ENCODE data around the gene KAT14.
A peak's percentile ranks its signal among the peaks of the same experiment; 100 is the strongest.
"Not testable (repeated sequence)": the region's sequence is repeated elsewhere in the genome, so short reads cannot be mapped to it uniquely, and the experiment has no call there.

Gene KAT14

DNA sequence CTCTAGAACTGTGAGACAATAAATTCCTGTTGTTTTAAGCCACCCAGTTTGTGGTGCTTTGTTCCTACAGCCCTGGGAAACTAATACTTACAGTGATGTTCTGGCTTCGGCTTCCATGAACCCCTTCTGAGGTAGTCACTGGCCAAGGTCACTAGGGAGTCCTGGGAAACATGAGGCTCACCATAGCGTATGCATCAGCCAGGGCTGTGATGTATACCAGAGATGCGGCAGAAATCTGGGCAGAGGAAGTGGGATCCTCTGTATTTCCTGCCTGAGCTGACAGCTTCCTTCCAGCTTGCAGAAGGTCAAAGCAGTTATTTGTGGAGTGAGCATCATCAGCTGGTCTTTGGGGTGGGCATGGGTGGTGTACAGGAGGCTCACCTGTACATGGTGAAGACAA, 27.9 kb downstream of the KAT14 start:
- no peak for DNase-seq

GRCh38 chr20:18166241-18166881, 28.7 kb downstream of the KAT14 start:
- DNase-seq: no peak

GRCh38 chr20:18166950-18167349, 29.3 kb downstream of the KAT14 start:
- no peak for DNase-seq

GRCh38 chr20:18172379-18172778, 34.7 kb downstream of the KAT14 start:
- no peak for DNase-seq

- no peak for DNase-seq
Observed at GRCh38 chr20:18174906-18175683, 37.4 kb downstream of the KAT14 start.

DNA sequence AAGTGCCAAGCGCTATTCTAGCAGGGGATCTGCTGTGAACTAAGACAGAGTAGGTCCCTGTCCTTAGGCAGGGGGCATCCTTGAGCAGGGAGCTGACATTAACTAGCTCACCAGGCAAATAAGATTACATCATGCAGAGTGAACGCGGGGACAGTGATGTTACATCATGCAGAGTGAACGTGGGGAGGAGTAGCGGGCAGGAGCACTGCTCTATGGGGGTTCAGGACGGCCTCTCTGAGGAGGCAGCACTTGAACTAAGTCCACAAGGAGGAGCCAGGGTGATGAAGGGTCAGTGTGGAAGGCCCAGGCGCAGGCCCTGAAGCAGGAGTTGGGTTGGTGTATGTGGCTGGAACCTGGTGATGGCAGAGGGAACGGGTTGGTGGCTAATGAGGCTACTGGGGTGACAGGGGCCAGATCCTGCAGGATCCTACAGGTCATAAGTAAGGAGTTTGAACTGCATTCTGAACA, 38.7 kb downstream of the KAT14 start:
- DNase-seq: no peak

DNA sequence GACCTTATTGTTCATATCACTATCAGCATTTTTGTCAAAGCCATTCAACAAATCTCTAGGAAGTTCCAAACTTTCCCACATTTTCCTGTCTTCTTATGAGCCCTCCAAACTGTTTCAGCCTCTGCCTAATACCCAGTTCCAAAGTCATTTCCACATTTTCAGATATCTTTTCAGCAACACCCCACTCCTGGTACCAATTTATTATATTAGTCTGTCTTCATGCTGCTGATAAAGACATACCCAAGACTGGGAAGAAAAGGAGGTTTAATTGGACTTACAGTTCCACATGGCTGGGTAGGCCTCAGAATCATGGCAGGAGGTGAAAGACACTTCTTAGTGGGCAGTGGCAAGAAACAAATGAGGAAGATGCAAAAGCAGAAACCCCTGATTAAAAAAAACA, 42.7 kb downstream of the KAT14 start:
- not testable (repeated sequence) for DNase-seq

GRCh38 chr20:18180815-18181214, 43.2 kb downstream of the KAT14 start:
- DNase-seq: no peak

DNA sequence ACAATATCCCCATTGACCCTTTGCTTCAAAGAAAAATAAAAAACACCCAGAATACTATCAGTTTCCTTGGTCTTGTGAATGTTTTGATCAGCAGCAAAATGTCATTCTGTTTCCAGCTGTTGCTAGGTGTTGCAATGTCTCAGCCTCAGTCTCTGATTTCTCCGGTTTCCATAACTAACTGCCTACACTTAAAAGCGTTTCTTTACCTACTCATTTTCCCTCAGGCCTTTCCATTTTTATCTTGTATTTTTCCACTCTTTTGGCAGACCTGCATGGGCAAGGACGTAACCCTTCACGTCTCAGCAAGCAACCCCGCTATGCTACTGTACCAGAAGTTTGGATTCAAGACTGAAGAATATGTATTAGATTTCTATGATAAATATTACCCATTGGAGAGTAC, 49.4 kb downstream of the KAT14 start:
- no peak for DNase-seq

DNA sequence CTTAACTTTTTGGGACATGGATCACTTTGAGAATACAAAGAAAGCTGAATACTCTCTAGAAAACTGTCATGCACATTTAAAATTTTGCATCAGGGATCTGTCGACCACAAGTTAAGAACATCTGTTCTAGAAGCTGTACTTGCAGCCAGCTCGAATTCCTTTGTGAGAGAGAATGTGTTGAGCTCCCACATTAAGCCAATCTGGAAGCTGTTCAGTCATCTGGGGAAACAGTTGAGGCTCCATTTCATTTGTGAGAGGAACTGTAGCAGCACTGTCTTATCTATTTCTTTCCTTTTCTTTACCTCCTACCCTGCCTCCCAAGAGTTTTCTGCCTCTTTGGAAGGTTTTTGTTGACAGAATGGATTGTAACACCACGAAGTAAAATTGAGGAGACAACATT, 50.8 kb downstream of the KAT14 start:
- peak; percentile 34 for DNase-seq

GRCh38 chr20:18190338-18191233, 52.9 kb downstream of the KAT14 start:
- no peak for DNase-seq

- DNase-seq: no peak
Observed at GRCh38 chr20:18191306-18191705, 53.6 kb downstream of the KAT14 start.

DNA sequence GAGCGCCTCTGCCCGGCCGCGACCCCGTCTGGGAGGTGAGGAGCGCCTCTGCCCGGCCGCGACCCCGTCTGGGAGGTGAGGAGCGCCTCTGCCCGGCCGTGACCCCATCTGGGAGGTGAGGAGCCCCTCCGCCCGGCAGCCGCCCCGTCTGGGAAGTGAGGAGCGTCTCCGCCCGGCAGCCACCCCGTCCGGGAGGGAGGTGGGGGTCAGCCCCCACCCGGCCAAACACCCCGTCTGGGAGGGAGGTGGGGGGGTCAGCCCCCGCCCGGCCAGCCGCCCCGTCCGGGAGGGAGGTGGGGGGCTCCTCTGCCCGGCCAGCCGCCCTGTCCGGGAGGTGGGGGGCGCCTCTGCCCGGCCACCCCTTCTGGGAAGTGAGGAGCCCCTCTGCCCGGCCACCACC, 56.8 kb downstream of the KAT14 start:
- not testable (repeated sequence) for DNase-seq

GRCh38 chr20:18195931-18196330, 58.3 kb downstream of the KAT14 start:
- no peak for DNase-seq

GRCh38 chr20:18197382-18198070, 59.9 kb downstream of the KAT14 start:
- no peak for DNase-seq

- DNase-seq: no peak
Observed at GRCh38 chr20:18202966-18203365, 65.3 kb downstream of the KAT14 start.

DNA sequence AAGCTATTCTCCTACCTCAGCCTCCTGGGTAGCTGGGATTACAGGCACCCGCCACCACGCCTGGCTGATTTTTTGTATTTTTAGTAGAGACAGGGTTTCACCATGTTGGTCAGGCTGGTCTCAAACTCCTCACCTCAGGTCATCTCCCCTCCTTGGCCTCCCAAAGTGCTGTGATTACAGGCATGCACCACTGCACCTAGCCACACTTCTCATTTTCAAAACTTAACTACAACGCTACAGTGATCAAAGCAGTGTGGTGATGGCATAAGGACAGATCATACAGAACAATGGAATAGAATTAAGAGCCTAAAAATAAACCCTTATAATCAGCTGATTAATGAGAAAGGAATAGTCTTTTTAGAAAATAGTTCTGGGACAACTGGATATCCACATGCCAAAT, 66.0 kb downstream of the KAT14 start:
- DNase-seq: not testable (repeated sequence)

- DNase-seq: no peak
Observed at GRCh38 chr20:18213002-18213401, 75.3 kb downstream of the KAT14 start.

- no peak for DNase-seq
Observed at GRCh38 chr20:18215566-18215965, 77.9 kb downstream of the KAT14 start.

GRCh38 chr20:18218280-18218679, 80.6 kb downstream of the KAT14 start:
- DNase-seq: no peak

DNA sequence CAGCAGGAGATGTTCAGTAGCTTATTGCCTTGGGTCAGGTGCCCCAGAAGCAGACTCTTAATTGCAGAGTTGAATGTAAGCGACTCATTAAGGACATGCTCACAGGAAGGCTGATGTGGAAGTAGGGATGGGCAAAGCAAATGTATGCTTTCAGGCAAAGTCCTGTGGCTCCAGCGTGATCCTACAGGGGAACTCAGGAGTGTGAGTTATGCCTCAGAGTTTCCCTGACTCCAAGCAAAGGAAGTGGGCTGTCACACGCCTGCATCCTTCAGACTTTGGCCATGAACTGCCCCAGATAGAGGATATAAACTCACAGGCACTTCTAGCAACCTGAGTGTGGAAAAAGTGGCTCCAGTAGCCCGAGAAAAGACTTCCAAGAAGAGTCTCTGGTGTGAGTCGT, 85.7 kb downstream of the KAT14 start:
- no peak for DNase-seq

DNA sequence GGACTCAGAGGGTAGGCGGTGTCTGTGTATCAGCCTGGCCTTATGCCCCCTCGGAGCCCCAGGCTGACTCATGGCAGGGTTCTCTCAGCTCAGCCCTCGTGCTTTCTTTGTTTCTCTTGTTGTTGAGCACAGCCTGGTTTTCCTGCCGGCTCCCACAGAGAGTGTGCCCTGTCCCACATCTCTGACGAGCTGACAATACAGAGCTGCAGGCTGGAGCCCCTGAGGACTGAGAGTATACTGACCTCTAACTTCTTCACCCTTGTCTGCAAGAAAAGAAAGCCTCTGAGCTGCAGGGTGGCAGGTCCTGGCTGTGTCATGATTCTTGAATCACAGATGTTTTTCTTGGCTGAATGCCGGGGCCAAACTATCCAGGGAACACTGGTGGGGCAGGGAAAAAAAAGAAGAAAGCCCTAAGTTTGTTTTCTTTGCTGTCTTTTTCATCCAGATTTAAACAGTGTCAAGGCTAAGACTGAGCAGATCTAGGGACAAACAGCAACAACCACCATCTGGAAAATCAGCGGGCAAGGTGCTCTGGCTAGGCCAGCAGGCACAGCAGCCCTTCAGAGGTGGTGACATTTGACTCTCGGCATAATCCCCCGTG, 87.4 kb downstream of the KAT14 start:
- DNase-seq: peak; percentile 41
